Hepatocyte (in vitro differentiated cells): ENCODE measurements around the gene FERMT2. TPM values are rescaled to one million over a fixed set of nuclear protein-coding genes. Genes with fewer than 3 reads are reported as not detected.
"Not testable (repeated sequence)": the region's sequence is repeated elsewhere in the genome, so short reads cannot be mapped to it uniquely, and the experiment has no call there.

ENCODE experiments used
- DNase-seq: peaks from one replicate; pipeline ENCODE4 v3.0.0-alpha.2; 2016; ENCODE audit warnings: low spot score
- H2AFZ ChIP-seq: fragments of 200-600 bp; sonication (generic); 2 replicates; pipeline ENCODE4 v1.6.0; 2016; ENCODE audit warnings: antibody characterized with exemption, mild to moderate bottlenecking
- H3K27ac ChIP-seq: fragments of 200-600 bp; sonication (generic); 2 replicates; pipeline ENCODE4 v1.5.1; 2016; ENCODE audit warnings: mild to moderate bottlenecking
- H3K27me3 ChIP-seq: fragments of 200-600 bp; sonication (generic); 2 replicates; pipeline ENCODE4 v1.6.1; 2016
- H3K36me3 ChIP-seq: fragments of 200-600 bp; sonication (generic); replicated peaks from 2 replicates; pipeline ENCODE4 v1.5.1; 2016; ENCODE audit warnings: low read depth; ENCODE audit not compliant: insufficient read depth
- H3K4me1 ChIP-seq: fragments of 200-600 bp; sonication (generic); 2 replicates; pipeline ENCODE4 v1.5.1; 2016; ENCODE audit warnings: mild to moderate bottlenecking, moderate library complexity; ENCODE audit not compliant: insufficient read depth
- H3K4me2 ChIP-seq: fragments of 200-600 bp; sonication (generic); 2 replicates; pipeline ENCODE4 v1.6.0; 2016
- H3K4me3 ChIP-seq: fragments of 200-600 bp; sonication (generic); 2 replicates; pipeline ENCODE4 v1.5.1; 2016; ENCODE audit warnings: mild to moderate bottlenecking
- H3K79me2 ChIP-seq: fragments of 200-600 bp; sonication (generic); 2 replicates; pipeline ENCODE4 v1.6.0; 2017; ENCODE audit warnings: mild to moderate bottlenecking
- H3K9me2 ChIP-seq: fragments of 200-600 bp; sonication (generic); replicated peaks from 2 replicates; pipeline ENCODE4 v1.6.0; 2017; ENCODE audit warnings: mild to moderate bottlenecking; ENCODE audit not compliant: insufficient read depth
- H3K9me3 ChIP-seq: fragments of 200-600 bp; sonication (generic); 2 replicates; pipeline ENCODE4 v1.5.1; 2016; ENCODE audit warnings: low read depth, mild to moderate bottlenecking
- H4K20me1 ChIP-seq: fragments of 200-600 bp; sonication (generic); 2 replicates; pipeline ENCODE4 v1.6.0; 2016; ENCODE audit warnings: mild to moderate bottlenecking; ENCODE audit not compliant: insufficient read depth, poor library complexity, severe bottlenecking
- EZH2 ChIP-seq: fragments of 200-600 bp; sonication (generic); IDR thresholded peaks from 2 replicates; pipeline ENCODE4 v1.6.1; 2016; ENCODE audit warnings: antibody characterized with exemption, mild to moderate bottlenecking, borderline replicate concordance
- EZH2phosphoT487 ChIP-seq: fragments of 200-600 bp; sonication (generic); IDR thresholded peaks from one replicate; pipeline ENCODE4 v1.6.1; 2018; ENCODE audit warnings: antibody characterized with exemption, mild to moderate bottlenecking, low read depth, moderate library complexity; ENCODE audit not compliant: unreplicated experiment, severe bottlenecking
- WGBS: methylation state at CpG from one replicate; pipeline ENCODE4 v1.1.6; 2016; ENCODE audit warnings: low lambda C conversion rate; ENCODE audit errors: missing lambda C conversion rate; 5-methylcytosine and 5-hydroxymethylcytosine counted together
- polyA plus RNA-seq: library from polyadenylated mRNA; unstranded; fragments of >200 nt; fragmentation: Nextera tagmentation; extraction: Ambion mirVana; gene quantifications from 2 replicates; pipeline ENCODE4 v1.2.1, GENCODE V29; 2016
- total RNA-seq: library from RNA; depleted of rRNA; stranded (reverse); fragments of >200 nt; gene quantifications from 2 replicates; pipeline ENCODE4 v1.2.3, GENCODE V29; 2014
- TF ChIP-seq, protein P1 (sequence below): fragments of 200-600 bp; sonication (generic); IDR thresholded peaks from 2 replicates; pipeline ENCODE4 v1.5.1; 2016; ENCODE audit warnings: antibody characterized with exemption, mild to moderate bottlenecking; ENCODE audit not compliant: poor library complexity

FERMT2 gene
- total and polyA plus RNA-seq, 2 experiments from 2014 or later: 38.6 to 95.4 TPM

- Histone ChIP-seq H3K4me2 (no peak overlapping the region), H4K20me1 (peaks cover 68% of the 10 kb centered on the region), H3K36me3 (no peaks in the 10 kb centered on the region), H3K4me1 (peaks cover 17% of the 10 kb centered on the region), H3K4me3 (no peak overlapping the region), H3K9me2 (no peaks in the 10 kb centered on the region), H3K9me3 (no peaks in the 10 kb centered on the region), H3K27me3 (no peaks in the 10 kb centered on the region), H3K27ac (no peak overlapping the region), H3K79me2 (peaks cover 77% of the 10 kb centered on the region), H2AFZ (no peak overlapping the region)
- 91% methylated on average over 3 of the region's 3 CpGs for WGBS
- no peak for DNase-seq
- TF ChIP-seq EZH2phosphoT487 (no peak), EZH2 (no peak)
- TF ChIP-seq, protein P1, sequence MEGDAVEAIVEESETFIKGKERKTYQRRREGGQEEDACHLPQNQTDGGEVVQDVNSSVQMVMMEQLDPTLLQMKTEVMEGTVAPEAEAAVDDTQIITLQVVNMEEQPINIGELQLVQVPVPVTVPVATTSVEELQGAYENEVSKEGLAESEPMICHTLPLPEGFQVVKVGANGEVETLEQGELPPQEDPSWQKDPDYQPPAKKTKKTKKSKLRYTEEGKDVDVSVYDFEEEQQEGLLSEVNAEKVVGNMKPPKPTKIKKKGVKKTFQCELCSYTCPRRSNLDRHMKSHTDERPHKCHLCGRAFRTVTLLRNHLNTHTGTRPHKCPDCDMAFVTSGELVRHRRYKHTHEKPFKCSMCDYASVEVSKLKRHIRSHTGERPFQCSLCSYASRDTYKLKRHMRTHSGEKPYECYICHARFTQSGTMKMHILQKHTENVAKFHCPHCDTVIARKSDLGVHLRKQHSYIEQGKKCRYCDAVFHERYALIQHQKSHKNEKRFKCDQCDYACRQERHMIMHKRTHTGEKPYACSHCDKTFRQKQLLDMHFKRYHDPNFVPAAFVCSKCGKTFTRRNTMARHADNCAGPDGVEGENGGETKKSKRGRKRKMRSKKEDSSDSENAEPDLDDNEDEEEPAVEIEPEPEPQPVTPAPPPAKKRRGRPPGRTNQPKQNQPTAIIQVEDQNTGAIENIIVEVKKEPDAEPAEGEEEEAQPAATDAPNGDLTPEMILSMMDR: no peak
Observed at GRCh38 chr14:52923902-52924575, 26.8 kb downstream of the FERMT2 start.

DNA sequence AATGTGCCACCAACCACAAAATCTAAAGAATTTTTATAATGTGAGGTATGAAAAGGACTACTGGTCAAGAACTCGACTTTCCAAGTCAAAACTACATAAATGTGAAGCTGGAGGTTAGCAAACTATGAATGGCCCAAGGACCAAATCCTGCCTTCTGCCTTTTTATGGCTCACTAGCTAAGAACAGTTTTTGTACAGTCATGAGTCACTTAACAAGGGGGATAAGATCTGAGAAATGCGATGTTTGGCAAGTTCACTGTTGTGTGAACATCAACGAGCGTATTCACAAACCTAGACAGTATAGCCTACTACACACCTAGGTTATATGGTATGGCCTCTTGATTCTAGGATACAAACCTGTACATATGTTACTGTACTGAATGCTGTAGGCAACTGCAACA is 28.2 kb downstream of the FERMT2 start:
- 62% methylated on average over 4 of the region's 4 CpGs for WGBS
- H3K79me2 ChIP-seq: peaks cover 72% of the 10 kb centered on the region

GRCh38 chr14:52922059-52922458 is 28.8 kb downstream of the FERMT2 start:
- DNase-seq: no peak
- Histone ChIP-seq H3K27ac (no peak overlapping the region), H3K36me3 (no peaks in the 10 kb centered on the region), H3K9me3 (no peaks in the 10 kb centered on the region), H3K79me2 (peaks cover 76% of the 10 kb centered on the region), H2AFZ (no peak overlapping the region), H3K9me2 (no peaks in the 10 kb centered on the region), H3K4me1 (peaks cover 11% of the 10 kb centered on the region), H3K4me2 (no peak overlapping the region), H3K27me3 (no peaks in the 10 kb centered on the region), H3K4me3 (no peak overlapping the region), H4K20me1 (peaks cover 57% of the 10 kb centered on the region)
- no peak for TF ChIP-seq EZH2phosphoT487
- TF ChIP-seq, protein P1: no peak
- TF ChIP-seq EZH2: no peak

More for the DNA sequence above, 28.2 kb downstream of the FERMT2 start:
- no peaks in the 10 kb centered on the region for H3K27me3 ChIP-seq
- peaks cover 63% of the 10 kb centered on the region for H4K20me1 ChIP-seq
- no peaks in the 10 kb centered on the region for H3K9me2 ChIP-seq
- H3K9me3 ChIP-seq: no peaks in the 10 kb centered on the region
- no peak overlapping the region for H3K4me2 ChIP-seq
- H3K4me3 ChIP-seq: no peak overlapping the region
- peaks cover 11% of the 10 kb centered on the region for H3K4me1 ChIP-seq
- no peaks in the 10 kb centered on the region for H3K36me3 ChIP-seq
- TF ChIP-seq EZH2phosphoT487: no peak
- no peak overlapping the region for H3K27ac ChIP-seq
- DNase-seq: no peak
- H2AFZ ChIP-seq: no peak overlapping the region

DNA sequence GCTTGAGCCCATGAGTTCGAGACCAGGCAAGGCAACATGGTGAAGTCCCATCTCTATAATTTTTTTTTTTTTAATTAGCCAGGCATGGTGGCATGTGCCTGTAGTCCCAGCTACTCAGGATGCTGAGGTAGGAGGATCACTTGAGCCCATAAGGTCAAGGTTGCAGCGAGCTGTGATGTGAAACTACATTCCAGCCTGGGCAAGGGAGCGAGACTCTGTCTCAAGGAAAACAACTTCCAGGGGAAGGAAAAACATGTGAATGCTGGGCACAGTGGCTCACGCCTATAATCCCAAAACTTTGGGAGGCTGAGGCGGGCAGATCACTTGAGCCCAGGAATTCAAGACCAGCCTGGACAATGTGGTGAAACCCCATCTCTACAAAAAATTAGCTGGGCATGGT is 30.4 kb downstream of the FERMT2 start:
- H3K4me1 ChIP-seq, H3K4me2 ChIP-seq, H3K27ac ChIP-seq, H3K36me3 ChIP-seq, H3K4me3 ChIP-seq, H2AFZ ChIP-seq, H3K9me3 ChIP-seq, DNase-seq, H3K9me2 ChIP-seq, H3K27me3 ChIP-seq: not testable (repeated sequence)
- Histone ChIP-seq H3K79me2 (peaks cover 68% of the 10 kb centered on the region), H4K20me1 (peaks cover 41% of the 10 kb centered on the region)
- 90% methylated on average over 5 of the region's 5 CpGs for WGBS
